NB4 (cell line): ENCODE data around the gene GLT1D1.

ENCODE experiments used
- MAX ChIP-seq: IDR thresholded peaks from 2 replicates; pipeline ENCODE4 v1.6.1; 2011; ENCODE audit warnings: low read depth, low read length
- MYC ChIP-seq: IDR thresholded peaks from 2 replicates; pipeline ENCODE4 v1.6.1; 2011; ENCODE audit warnings: low read depth, low read length
- POLR2A ChIP-seq: IDR thresholded peaks from 2 replicates; pipeline ENCODE4 v1.6.1; 2011; ENCODE audit warnings: mild to moderate bottlenecking; ENCODE audit not compliant: insufficient read length; ENCODE audit errors: extremely low read depth
- TF ChIP-seq, protein P1 (sequence below): IDR thresholded peaks from one replicate; pipeline ENCODE4 v1.5.1; 2012; ENCODE audit warnings: low read depth, low read length

DNA sequence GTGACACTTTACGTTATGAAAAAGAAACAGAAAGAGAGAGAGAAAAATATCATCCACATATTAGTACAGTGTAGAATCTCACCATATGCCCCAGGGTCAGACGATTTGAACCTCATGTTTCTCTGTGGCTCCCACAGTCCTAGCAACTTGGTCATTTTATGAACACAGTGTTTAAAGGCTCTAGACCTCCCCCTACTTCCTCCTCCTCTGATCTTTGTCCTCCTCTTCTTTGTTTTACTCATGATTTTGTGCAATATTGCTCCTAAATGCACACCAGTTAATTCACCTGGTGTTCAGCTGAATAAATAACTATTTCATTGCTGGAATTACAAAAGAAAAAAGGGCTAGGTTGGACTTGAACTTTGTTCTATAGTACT lies 18.2 kb downstream of the GLT1D1 start:
- TF ChIP-seq, protein P1, sequence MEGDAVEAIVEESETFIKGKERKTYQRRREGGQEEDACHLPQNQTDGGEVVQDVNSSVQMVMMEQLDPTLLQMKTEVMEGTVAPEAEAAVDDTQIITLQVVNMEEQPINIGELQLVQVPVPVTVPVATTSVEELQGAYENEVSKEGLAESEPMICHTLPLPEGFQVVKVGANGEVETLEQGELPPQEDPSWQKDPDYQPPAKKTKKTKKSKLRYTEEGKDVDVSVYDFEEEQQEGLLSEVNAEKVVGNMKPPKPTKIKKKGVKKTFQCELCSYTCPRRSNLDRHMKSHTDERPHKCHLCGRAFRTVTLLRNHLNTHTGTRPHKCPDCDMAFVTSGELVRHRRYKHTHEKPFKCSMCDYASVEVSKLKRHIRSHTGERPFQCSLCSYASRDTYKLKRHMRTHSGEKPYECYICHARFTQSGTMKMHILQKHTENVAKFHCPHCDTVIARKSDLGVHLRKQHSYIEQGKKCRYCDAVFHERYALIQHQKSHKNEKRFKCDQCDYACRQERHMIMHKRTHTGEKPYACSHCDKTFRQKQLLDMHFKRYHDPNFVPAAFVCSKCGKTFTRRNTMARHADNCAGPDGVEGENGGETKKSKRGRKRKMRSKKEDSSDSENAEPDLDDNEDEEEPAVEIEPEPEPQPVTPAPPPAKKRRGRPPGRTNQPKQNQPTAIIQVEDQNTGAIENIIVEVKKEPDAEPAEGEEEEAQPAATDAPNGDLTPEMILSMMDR = no peak
- TF ChIP-seq MYC = no peak
- TF ChIP-seq POLR2A = no peak
- TF ChIP-seq MAX = no peak
